Effector CD8-positive, alpha-beta T cell (primary cell): ENCODE measurements around the gene ATP2B2.
A peak's percentile ranks its signal among the peaks of the same experiment; 100 is the strongest.

Experiments used
- DNase-seq: peaks from one replicate; lab custom pipeline; 2025; lab: John Stamatoyannopoulos, UW

ATP2B2 gene

DNA sequence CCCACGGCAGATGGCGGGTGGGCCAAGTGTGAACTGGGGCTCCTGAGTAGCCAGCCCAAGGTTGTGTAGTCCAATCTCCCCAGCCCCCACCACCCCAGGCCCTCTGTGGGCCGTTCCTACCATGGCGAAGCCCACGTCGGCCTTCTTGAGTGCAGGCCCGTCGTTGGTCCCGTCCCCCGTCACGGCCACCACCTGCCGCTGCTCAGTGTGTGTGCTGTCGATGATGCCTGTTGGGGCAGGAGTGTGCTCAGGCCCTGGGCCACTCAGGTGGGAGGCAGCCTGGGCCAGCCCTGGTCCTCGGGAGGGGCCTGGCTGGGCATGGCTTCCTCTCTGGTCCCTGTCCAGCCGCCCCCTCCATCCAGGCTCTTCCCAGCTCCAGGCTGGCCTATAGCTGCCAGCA, 159.5 kb downstream of the ATP2B2 start:
- DNase-seq, result no peak

DNA sequence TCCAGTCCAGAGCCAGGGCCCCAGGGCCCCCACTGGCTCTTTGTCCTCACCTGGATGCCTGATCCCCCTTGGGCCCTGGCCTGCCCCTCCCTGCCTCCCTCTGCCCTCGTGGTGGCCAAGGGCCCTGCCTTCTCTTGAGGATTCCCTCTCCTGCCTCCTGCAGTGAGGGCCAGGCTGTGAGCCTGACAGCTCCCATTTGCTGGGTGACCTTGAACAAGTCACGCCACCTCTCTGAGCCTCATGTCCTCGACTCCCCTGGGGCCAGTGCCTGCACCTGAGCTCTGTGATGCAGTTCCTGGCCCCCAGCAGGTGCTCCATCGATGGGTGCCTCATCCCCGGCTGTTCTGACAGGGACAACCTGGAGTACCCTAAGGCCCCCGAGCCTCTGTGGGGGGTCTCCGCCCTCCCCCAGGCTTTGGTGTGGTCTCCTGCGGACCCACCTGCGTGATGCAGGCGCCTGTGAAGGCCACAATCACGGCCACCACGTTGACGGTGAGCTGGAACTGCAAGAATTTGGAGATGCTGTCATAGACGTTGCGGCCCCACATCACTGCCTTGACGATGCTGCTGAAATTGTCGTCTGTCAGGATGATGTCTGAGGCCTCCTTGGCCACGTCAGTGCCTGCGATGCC, 160.3 kb downstream of the ATP2B2 start:
- DNase-seq, result no peak

DNA sequence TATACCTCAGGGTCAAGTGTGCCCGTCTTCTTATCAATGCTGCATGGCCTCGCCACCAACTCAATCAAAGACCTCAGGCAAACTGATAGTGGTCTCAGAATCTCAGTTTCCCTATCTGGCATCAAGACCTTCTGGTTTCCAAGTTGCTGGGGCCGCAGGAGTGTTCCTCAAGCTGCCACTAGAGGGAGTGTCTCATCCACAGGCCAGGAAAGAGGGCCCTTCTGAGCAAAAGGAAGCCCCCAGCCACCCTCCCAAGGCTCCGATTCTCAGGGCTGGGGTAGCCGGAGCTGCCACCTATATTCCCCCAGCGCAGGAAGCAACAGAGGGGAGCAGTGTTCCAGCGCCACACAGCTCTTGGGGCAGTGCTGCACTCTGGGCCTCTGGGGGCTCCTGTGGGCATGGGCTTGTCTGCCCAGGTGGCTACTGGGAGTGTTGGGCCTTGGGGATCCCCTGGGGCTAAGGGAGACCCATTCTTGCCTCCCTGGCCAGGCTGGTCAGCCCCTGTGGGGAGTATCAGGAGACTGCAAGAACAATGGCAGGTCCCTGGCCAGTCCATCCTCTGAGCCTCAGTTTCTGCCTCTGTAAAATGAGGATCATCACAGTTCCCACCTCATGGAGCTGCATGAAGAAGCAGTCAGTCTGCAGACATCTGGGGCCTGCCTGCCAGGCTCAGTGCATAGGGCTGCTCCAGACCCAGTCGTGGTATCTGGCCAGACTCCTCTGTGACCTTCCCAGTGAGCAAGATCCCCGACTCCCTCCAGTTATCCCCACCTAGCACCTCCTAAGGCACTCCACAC, 161.0 kb downstream of the ATP2B2 start:
- DNase-seq, result peak; percentile 27

DNA sequence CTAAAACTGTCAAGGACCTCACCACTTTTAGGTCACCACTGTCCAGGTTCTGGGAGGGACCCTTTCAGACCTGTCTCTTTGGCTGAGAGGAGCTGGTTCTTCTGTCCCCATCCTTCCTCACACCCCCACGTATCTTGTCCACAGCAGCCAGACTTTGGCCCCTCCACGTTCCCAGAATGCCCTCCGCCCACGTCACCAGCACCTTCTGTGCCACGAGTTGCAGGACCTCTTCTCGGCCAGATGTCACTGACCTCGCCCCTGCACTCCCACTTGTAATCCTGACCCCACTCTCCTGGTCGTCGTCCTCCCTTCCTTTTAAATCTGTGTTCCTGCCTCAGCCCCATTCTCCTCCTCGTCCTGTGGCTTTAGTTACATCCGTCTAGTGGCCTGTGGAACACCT, 161.9 kb downstream of the ATP2B2 start:
- no peak for DNase-seq

DNA sequence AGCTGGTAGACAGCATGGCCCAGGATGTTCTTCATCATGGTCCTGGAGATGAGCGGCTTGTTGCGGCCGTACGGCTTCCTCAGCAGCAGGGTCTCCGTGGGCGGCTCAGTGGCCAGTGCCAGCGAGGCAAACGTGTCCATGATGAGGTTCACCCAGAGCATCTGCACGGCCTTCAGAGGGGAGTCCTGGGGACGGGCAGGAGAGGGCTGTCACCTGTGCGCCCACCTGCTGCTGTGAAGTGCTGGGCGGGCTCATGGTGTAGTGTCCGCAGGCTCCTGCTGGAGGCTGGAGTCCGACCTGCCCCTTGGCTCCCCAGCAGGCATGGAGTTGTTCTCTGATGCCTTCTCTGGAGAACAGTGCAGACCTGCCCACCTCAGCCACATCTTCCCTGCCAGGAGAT, 162.6 kb downstream of the ATP2B2 start:
- DNase-seq, result no peak

DNA sequence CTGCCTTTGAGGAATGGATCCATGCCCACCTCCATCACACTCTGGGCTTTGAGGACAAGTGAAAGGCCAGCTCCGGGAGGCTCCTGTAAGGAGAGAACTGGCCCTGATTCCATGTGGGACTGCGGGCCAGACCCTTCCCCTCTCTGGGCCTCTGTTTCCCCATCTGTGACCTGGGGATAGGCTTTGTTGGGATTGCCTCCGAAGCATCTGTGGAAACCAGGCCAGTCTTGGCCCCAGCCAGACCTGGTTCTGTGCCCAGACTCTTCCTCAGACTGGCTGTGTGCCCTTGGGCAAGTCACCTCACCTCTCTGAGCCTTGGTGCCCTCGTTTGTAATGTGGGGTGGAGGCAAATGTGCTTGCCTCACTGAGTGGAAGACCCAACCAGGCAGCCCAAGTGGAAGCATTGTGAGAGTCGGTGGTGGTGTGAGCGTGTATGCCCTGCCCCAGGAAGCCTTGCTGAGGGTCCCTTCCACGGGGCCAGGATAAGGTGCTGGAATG, 163.4 kb downstream of the ATP2B2 start:
- no peak for DNase-seq

DNA sequence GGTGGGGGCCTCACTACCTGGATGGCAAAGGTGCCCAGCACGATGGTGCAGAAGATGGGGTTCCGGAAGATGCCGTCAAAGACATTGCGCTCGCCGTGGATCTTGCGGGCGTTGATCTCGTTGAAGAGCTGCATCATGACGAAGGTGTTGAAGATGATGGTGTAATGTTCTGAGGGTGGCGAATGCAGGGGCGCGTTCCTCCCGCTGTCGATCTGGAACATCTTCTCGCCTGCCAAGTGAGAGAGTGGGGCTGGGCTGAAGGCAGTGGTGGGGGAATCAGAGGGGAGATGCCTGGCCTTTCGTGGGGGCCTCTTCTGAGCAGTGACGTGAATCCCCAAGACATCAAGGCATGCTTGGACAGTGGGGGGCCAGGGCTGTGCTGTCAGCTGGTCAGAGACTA, 164.9 kb downstream of the ATP2B2 start:
- DNase-seq, result no peak

DNA sequence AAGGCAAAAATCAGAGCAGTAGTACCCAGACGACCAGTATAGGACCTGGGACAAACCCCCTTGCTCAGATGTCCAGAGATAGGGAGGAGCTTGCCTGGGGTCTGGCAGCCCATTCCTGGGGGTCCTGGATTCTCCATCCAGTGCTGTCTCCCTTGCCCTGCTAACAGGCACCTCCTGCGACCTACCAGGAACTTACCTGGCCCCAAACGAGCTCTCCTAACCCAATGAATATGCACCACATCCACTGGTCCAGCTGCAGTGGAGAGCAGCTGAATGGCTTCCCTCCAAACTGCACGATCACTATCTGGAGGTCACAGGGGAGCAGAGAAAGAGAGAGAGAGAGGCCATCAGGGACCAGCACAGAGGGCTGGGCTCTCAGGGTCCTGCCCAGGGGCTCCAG, 165.3 kb downstream of the ATP2B2 start:
- DNase-seq, result no peak

DNA sequence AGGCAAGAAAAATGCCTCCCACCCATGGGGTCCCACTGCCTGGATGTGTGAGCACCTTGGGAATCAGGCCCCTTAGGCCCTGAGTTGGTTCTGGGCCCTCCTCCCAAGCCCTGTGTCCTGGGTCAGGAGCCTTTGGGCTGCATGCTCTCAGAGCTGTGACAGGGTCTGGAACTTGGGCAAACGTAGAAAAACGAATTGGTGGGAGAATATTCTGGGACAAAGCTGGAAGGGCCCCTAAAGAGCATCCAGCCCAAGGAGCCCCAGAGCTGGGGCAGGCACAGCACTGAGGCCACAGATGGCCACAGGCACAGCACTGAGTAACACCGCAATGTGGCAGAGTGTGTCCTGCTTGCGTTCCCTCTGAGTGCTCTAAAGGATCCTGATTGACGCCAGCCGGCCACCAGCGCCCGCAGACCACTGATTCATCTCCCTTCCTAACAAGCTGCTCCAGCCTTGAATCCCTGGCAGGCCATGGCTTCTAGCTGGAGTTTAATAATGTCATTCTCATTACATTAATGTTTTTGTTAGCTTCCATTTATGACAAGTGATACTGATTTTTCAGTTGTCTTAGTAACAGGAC, 165.9 kb downstream of the ATP2B2 start:
- DNase-seq, result no peak

DNA sequence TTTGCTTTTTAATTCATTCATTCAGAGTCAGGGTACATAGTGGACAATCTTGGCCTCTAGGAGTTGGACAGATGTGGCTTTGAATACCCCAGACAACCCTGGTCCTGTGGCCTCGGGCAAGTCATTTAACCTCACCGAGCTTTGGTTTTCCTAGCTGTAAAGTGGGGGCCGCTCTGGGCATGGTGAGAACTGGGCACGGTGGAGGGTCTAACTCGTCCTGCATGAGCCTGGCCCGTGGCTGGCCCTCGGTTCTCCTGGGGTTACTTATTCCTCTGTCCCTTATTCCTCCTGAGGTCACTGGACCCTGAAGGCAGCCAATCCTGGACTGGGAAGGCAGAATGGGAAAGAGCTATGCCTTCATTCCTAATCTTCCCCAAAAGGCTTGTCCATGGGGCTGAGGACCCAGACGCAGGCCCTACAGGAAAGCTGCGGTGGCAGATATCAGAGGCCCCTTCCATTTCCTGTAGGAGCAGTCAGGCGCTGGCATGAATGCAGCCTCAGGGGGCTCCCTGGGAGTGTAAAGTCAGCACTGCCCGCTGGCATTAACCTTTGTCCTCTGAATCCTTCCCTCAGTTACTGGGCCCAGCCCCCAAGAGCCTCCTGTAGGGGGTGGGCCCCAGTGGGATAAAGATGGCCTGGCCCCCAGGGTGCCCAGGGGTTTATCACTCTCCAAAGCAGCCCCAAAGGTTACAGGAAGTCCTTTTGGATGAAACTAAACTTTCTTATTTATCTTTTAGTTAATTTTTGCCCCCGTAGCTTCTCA, 166.6 kb downstream of the ATP2B2 start:
- no peak for DNase-seq

DNA sequence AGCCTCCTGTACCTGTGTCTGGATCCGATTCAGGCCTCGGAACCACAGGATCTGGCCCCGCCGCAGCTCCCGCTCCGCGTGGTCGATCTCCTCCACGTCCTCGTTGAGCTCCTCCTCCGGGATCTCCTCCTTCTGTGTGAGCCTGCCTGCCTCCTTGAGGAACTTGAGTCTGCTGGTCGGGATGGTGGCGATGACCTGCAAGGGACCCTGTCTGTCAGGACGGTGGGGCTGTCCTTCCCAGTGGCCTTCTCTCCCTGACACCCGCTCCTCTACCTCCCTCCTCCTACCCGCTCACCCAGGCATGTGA, 167.3 kb downstream of the ATP2B2 start:
- DNase-seq, result no peak

DNA sequence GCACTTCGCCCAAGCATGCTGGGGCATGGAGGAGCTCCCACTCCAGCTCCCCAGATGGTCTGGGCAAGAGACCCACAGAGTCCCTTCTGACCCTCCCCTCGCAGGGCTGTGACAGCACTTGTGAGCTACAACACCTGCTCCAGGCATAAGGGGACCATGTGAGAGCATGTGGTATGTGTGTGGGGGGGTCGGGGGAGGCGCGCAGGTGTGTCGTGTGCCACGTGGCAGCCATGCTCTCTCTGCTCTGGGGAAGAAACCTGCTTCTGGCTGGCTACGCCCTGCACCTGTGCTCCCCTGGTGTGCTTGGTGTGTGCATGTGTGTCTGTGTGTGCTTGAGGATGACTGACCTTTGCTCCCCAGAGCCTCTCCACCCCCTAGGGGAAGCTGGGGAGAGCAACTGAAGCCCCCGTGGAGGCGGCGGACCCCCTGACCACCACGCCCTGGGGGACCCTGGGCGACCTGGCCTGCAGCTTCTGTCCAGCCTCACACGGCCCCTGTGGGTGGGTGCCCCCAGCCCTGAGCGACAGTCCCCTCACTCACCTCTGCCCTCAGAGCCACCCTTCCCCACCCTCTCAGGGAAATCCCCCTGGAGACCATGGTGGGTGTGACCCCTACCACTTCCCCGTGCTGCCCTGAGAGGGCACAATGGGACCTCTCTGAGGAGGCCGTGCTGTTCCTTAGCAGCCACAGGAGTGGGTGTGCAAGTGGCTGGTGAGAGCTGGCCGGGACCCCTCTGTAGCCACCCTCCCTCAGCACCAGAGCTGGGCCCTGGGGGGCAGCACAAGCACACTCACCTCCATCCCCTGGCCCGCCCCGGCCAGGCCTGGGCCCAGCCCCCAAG, 167.8 kb downstream of the ATP2B2 start:
- DNase-seq, result no peak

DNA sequence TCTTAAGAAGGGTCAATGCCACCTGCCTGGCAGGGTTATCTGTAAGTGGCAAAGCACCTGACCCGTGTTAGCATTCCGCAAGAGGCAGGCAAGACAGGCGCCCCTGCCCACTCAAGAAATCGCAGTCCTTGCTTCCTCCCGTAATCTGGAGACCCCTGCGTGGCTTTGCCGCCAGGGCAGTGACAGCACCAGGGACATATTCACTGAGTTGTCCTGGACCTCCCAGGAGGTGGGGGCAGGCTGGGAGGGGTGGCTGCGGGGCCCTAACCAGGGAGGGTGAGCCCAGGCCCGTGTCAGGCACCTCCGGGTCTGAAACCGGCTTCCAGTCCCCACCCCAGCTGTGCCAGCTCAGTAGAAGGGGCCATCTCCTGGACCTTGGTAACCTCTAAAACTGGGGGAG, 168.6 kb downstream of the ATP2B2 start:
- no peak for DNase-seq

DNA sequence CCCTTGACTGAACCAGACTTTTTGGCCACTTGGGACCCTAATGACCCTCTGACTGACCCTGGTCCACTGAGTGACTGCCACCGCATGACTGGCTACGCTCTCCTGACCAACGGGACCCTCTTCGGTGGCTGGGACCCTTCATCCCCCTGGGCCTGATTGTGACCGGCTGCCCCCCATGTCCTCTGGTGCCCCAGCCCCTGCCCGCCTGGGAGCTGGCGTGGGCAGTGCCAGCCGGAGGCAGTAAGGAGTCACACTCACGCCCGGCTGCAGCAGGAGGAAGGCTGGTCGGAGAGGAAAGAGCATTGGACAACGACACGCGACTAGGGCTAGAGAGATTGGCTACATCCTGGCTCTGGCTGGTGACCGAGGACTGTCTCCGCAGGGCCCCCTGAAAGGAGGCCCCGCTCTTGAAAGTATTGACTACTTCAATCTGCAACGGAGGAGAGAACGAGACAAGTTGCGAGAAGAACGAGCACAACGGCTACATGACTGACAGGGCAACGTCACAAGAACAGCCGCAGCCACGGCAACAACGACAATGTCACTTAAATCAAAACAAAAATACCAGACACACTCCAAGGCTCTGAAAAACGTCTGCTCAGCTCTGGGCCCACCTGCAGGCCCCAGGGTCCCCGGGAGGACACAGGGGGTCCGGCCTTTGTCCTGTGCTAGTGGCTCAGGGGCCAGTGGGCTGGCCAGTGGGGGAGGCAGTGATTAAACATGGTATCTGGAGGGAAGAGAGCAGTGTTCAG, 169.3 kb downstream of the ATP2B2 start:
- DNase-seq, result no peak

DNA sequence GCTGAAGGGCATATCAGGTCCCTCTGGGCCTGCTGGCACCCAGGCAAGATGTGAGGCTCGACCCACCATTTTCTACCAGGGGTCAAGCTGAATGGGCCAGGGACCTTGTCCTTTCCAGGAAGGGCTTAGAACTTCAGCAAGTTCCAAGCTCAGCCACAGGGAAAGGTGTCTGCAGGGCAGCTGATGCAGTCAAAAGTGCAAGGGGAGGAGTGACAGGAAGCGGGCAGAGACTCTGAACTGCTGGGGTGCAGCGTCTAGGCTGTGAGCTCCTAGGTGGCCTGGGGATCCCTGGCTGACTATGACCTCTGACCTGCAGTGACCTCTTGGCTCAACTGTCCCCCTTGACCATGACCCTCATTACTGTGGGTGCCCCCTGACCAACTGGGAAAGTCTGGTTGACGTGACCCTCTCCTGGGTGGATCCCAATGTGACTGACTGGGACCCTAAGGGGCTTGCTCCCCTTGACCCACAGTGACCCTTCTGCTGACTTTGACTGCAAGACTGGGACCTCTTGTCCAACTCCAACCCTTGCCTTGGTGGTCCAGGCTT, 170.1 kb downstream of the ATP2B2 start:
- DNase-seq, result no peak

DNA sequence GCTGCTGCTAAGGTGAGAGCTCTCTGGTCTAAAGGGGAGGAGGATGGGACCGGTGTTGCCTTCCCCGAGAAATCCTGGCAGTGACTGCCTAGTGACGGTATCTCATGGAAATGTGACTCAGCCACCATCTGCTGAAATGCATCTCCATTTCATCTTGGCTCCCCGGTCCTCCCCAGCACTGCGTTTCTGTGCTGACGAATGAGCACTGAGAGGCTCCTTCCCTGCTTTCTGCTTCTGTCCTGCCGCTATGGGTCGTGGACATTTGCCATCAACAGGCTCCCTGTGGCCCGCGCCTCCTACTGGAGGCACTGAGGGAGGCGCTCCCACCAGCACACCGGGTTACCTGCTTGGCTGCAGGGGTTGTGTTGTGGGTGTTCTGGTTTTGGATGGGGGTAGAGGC, 170.9 kb downstream of the ATP2B2 start:
- no peak for DNase-seq

DNA sequence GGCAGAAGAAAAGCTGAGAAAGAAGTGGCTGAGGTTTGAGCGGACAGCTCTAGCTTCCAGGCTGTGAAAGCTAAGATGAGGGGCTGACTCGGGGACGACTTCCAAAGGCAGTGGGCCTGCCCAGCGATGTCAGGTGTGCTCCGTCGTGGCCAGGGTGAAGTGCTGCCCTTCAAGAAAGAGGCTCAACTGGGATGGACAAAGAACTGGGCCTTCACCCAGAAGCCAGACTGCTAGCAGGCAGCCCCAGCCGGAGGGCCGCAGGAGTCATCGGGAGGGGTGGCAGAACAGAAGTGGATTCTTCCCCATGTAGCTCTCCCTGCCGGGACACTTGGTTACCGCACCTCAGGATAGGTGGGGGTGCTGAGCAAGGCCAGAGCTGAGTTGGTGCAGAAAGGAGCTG, 171.3 kb downstream of the ATP2B2 start:
- DNase-seq, result no peak

DNA sequence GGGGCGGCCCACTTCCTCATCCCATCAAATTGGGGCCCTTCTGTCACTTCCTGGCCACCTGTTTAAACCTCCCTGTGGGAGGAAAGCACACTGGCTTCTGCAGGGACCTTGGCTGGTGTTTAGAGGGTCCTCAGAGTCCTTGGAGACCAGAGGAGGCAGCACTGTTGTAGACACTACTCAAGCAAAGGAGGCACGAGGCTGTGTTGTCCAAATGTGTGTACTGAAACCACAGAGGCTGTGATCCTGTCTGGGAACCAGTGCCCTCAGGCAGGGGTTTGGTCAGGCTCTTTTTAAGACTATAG, 172.1 kb downstream of the ATP2B2 start:
- DNase-seq, result no peak

DNA sequence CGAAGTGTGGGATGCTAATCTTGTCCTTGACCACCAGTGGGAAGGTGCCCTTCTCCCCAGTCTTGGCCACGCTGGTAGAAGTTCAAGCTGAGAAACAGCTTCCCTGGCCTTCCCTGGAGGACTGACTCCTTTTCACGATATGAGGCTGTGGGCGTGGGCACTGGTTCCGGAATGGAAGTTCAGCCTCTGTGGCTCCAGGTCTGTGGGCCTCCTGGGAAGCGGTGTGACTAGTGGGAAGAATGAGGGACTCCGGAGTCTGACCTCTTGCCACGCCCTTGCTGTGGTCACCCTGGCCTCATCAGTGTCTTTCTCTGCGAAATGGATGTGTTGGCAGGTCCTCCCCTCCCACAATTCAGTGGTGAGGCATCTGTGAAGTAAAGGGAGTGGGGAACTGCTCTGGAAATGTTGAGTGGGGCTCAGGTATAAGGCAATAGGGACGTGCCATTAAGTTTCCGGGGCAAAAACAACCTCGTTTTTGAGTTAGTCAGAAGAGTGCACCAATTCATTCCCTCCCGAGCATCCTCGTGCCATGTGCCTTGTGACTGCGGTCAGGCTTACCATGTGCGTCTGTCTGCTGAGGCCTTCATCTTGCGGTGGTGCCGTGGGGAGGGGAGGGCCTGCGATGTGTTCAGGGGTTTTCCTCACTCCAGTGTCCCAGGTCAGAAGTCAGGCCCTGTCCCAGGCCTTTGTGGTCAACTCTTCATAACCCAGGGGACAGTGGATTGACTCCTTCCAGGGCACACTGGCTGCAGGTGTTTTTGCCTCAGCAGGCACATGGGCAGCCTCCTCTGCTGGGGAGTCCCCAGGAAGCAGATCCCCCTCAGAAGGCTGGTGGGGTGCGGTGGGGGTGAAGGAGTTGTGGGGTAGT, 172.7 kb downstream of the ATP2B2 start:
- DNase-seq, result no peak

DNA sequence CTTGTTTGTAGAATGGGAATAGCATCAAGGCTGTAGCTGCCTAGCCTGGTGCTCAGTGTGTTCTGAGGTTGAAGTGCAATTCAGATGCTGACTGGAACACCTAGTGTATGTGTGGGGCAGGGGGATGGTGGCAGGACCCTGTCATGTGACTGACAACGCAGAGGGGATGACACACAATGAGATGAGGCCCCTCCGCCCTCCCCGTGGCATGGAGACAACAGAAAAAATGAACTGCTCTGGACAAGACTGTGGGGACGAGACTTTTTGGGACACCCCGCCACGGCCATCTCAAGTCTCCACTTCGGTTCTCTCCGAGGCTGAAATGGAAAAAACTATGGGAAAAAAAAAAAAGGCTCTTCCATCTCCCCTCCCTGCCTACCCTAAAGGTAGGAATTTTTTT, 174.1 kb downstream of the ATP2B2 start:
- no peak for DNase-seq
